Measurements from ENCODE around the gene YBEY.

GRCh38 chr21:46248422-46248782, 37.7 kb upstream of the YBEY start:
- TF ChIP-seq CTCF (IDR thresholded peaks at IDR 0.05) (no peak), POLR2A (IDR thresholded peaks at IDR 0.05) (no peak), EP300 (IDR thresholded peaks at IDR 0.05) (no peak), POLR2AphosphoS5 (IDR thresholded peaks at IDR 0.05) (no peak)

All from sigmoid colon (tissue), 4 donors.